Omental fat pad (tissue), 4 donors: ENCODE measurements around the gene LTV1. TPM values are rescaled to one million over a fixed set of nuclear protein-coding genes. Genes with fewer than 3 reads are reported as not detected.
"Not testable (repeated sequence)": the region's sequence is repeated elsewhere in the genome, so short reads cannot be mapped to it uniquely, and the experiment has no call there.

Source experiments
- ATAC-seq: fragments of 150-250 bp; one replicate; pipeline ENCODE4 v1.9.1; 2016; ENCODE audit warnings: mild to moderate bottlenecking, moderate library complexity; ENCODE audit not compliant: low FRiP score
- DNase-seq: peaks from one replicate; pipeline ENCODE4 v3.0.0-alpha.2; 2019; ENCODE audit warnings: low spot score
- total RNA-seq, 4 donors: library from RNA; depleted of rRNA; stranded (reverse); fragments of >200 nt; gene quantifications; one replicate each; pipeline ENCODE4 v1.1.0, GENCODE V29; 2016
- TF ChIP-seq, protein P1 (sequence below), 3 donors: fragments of 450-650 bp; IDR thresholded peaks; one replicate each; pipeline ENCODE4 v1.5.1; 2016 to 2017; ENCODE audit warnings: antibody characterized with exemption in 3 of 3, mild to moderate bottlenecking in 3 of 3, moderate library complexity in 2 of 3

The LTV1 gene, protein sequence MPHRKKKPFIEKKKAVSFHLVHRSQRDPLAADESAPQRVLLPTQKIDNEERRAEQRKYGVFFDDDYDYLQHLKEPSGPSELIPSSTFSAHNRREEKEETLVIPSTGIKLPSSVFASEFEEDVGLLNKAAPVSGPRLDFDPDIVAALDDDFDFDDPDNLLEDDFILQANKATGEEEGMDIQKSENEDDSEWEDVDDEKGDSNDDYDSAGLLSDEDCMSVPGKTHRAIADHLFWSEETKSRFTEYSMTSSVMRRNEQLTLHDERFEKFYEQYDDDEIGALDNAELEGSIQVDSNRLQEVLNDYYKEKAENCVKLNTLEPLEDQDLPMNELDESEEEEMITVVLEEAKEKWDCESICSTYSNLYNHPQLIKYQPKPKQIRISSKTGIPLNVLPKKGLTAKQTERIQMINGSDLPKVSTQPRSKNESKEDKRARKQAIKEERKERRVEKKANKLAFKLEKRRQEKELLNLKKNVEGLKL
- 10 to 100 TPM; 16.1 to 42.6 (median 18.4) TPM for total RNA-seq

DNA sequence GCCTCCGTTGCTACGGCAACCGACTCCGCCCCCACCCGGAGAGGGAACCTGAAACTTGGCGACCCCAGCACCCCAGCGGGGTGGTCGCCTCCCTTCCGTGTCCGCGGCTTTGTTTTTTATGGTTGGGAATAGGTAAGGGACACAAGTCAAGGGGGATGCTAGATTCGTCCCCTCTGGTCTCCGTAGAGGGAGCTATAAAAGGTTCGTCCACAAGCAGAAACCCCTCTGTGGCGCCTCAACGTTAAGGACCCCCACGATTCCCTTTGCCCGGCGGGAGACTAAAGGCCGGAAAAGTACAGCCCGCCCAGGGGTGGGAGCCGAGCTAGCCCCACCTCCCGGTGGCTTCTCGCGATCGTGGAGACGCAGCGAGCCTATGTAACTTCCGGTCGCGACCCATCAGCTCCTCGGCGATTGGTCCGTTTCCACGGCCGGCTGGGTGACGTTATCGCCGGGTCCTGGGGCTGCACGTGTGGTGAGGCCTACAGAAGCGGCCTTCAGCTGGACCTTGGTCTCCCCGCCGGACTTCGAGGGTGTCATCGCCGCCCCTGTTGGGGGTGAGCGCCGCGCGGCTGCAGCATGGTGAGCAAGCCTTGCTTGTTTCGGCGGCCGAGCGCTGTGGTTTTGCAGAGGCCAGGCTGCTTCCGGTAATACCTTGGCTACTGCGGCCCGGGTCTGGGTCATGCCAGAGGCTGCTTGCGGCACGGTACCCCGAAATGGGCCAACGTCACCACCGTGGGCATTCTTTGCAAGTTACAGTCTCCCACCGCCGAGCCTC lies at the start of gene LTV1:
LTV1 (plus strand) TSS at position 437 of the 775 bp plus-strand sequence; CDS start at position 577, 140 bp downstream.
- TF ChIP-seq, protein P1, sequence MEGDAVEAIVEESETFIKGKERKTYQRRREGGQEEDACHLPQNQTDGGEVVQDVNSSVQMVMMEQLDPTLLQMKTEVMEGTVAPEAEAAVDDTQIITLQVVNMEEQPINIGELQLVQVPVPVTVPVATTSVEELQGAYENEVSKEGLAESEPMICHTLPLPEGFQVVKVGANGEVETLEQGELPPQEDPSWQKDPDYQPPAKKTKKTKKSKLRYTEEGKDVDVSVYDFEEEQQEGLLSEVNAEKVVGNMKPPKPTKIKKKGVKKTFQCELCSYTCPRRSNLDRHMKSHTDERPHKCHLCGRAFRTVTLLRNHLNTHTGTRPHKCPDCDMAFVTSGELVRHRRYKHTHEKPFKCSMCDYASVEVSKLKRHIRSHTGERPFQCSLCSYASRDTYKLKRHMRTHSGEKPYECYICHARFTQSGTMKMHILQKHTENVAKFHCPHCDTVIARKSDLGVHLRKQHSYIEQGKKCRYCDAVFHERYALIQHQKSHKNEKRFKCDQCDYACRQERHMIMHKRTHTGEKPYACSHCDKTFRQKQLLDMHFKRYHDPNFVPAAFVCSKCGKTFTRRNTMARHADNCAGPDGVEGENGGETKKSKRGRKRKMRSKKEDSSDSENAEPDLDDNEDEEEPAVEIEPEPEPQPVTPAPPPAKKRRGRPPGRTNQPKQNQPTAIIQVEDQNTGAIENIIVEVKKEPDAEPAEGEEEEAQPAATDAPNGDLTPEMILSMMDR (IDR thresholded peaks at IDR 0.05): no peak
- ATAC-seq (peak; percentile 99), DNase-seq (peak; percentile 83)

DNA sequence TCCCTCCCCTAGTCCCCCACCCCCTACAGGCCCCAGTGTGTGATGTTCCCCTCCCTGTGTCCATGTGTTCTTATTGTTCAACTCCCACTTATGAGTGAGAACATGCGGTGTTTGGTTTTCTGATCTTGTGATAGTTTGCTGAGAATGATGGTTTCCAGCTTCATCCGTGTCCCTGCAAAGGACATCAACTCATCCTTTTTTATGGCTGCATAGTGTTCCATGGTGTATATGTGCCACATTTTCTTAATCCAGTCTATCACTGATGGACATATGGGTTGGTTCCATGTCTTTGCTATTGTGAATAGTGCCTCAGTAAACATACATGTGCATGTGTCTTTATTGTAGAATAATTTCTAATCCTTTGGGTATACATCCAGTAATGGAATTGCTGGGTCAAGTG lies 46.6 kb upstream of the LTV1 start:
- not testable (repeated sequence) for DNase-seq, ATAC-seq

DNA sequence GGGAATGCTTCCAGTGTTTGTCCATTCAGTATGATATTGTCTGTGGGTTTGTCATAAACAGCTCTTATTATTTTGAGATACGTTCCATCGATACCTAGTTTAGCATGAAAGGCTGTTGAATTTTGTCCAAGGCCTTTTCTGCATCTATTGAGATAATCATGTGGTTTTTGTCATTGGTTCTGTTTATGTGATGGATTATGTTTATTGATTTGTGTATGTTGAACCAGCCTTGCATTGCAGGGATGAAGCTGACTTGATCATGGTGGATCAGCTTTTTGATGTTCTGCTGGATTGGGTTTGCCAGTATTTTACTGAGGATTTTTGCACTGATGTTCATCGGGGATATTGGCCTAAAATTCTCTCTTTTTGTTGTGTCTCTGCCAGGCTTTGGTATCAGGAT lies 44.7 kb upstream of the LTV1 start:
- not testable (repeated sequence) for ATAC-seq, DNase-seq

DNA sequence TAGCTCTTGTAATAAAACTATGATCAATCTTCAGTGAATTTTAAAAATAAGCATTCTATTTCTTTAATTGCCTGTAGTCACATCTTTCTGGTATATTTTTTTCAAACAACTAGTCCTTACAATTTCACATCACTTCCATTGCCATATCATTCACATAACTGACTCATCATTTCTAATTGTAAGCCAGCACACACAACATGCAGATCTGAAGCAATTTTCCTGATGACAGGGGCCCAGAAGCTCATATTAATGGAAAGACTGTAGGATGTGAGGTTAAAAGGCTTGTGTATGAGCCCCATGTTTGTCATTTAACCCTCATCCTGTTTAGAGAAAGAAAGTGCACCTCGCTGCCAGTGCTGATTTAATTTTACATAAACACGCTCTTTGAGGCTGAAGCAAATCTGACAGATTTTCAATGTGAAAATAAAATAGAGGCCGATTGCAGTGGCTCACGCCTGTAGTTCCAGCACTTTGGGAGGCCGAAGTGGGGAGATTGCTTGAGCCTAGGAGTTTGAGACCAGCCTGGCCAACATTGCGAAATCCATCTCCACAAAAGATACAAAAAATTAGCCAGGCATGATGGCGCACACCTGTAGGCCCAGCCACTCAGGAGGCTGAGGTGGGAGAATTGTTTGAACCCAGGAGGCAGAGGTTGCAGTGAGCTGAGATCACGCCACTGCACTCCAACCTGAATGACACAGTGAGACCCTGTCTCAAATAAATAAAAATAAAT lies 40.1 kb upstream of the LTV1 start:
- TF ChIP-seq, protein P1 (IDR thresholded peaks at IDR 0.05): no peak
- DNase-seq (no peak), ATAC-seq (no peak)

DNA sequence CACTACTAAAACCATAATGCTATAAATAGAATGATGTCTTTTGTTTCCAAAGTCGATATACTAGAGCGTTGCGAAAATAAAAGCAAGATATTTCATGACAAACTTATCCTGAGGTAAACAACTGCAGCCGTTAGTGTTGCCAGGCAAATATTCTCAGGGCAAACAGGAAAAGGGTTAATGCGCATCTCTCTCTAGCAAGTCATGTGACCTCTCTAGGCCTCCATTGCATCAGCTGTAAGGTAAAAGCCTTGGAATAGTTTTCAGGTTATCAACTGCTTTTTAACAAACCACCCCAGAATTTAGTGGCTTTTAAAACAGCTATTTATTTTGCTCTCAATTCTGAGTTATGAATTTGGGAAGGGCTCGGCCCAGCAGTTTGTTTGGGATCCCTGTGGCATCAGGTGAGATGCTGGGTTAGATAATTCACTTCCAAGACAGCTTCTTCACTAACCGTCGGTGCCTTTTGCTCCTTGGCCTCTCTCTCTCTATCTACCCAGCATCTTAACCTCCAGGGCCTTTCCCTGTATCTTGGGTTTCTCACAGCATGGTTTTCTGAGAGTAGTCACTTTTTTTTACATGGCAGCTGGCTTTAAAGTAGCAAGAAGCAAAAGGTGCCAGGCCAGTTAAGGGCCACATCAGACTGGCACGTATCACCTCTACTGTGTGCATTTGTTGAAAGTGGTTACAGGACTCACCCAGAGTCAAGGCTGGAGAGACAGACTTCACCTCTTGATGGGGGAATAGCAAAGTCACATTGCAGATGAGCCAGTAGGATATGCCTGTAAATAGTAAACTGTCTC lies 39.2 kb upstream of the LTV1 start:
- no peak for DNase-seq
- TF ChIP-seq, protein P1 (IDR thresholded peaks at IDR 0.05): no peak
- ATAC-seq: no peak

DNA sequence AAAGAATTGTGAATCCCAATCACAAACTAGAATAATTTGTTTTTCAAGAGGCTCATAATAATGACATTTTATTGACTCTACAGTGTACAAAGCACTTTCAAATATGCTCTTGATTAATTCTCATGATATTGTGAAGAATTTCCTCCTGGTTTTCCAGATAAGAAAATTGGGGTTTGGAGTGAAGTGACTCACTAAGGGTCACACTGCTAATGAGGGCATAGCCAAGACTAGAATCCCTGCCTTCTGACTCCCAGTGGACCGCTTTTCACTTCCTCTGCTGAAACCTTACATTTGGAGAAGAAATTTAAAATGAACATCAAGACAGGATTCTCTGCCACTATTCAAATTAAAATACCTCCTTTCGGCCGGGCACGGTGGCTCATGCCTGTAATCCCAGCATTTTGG lies 38.3 kb upstream of the LTV1 start:
- TF ChIP-seq, protein P1 (IDR thresholded peaks at IDR 0.05): no peak
- ATAC-seq: no peak

DNA sequence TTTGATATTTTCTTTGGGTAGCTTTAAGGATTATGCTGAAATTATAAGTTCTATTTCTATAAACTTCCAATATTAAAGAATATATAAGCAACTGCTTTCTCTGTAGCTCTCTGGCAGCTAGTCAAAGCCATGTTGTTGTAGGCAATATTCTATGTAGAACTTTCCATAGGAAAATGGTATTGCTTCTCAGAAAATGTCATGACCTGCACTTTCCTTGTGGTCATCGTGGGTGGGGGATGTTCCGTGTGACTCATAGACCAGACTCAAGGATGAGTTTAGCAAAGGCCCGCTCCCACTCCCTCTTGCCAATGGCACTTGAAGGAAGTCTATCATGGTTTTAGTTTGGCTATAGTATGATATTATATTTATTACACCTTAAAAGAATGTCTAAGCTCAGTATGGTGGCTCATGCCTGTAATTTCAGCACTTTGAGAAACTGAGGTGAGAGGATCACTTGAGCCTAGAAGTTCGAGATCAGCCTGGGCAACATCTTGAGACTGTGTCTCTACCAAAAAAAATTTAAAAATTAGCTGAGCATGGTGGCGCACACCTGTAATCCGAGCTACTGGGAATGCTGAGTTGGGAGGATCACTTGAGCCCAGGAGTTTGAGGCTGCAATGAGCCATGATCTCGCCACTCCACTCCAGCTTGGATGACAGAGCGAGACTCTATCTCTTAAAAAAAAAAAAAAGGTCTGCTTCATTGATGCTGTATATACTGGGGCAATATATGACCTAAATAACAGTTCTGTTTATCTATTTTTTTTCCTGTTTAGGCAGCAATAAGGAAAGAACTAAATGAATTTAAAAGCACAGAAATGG lies 36.6 kb upstream of the LTV1 start:
- TF ChIP-seq, protein P1 (IDR thresholded peaks at IDR 0.05): no peak
- ATAC-seq: peak; percentile 34

More for the DNA sequence above, 38.3 kb upstream of the LTV1 start:
- no peak for DNase-seq

More for the DNA sequence above, 36.6 kb upstream of the LTV1 start:
- DNase-seq: no peak
